Naive B cell (primary cell): ENCODE data around the gene EPS15. TPM values are rescaled to one million over a fixed set of nuclear protein-coding genes. Genes with fewer than 3 reads are reported as not detected.
A peak's percentile ranks its signal among the peaks of the same experiment; 100 is the strongest.
"Not testable (repeated sequence)": the region's sequence is repeated elsewhere in the genome, so short reads cannot be mapped to it uniquely, and the experiment has no call there.

Source experiments
- ATAC-seq, 2 donors: fragments of 150-1000 bp; cut with Tn5 transposase; 2 replicates each; pipeline ENCODE4 v1.10.0; 2021; ENCODE audit warnings: low read depth in 2 of 2, mild to moderate bottlenecking in 2 of 2, moderate library complexity in 2 of 2
- DNase-seq: peaks from one replicate; pipeline ENCODE4 v3.0.0; 2022
- H3K27ac Mint-ChIP-seq, 6 donors: one replicate each; pipeline ENCODE4 v1.8.0; 2020 to 2022; ENCODE audit warnings: mild to moderate bottlenecking in 6 of 6, mixed read lengths in 6 of 6, moderate library complexity in 5 of 6, inconsistent platforms in 2 of 6
- H3K27me3 Mint-ChIP-seq, 3 donors: one replicate each; pipeline ENCODE4 v1.8.0; 2021 to 2022; ENCODE audit warnings: mixed read lengths in 3 of 3, mild to moderate bottlenecking in 1 of 3
- H3K36me3 Mint-ChIP-seq, 2 donors: one replicate each; pipeline ENCODE4 v1.8.0; 2020 to 2022; ENCODE audit warnings: mixed read lengths in 2 of 2, inconsistent platforms in 1 of 2, mild to moderate bottlenecking in 1 of 2
- H3K4me1 Mint-ChIP-seq, 3 donors: one replicate each; pipeline ENCODE4 v1.8.0; 2020 to 2022; ENCODE audit warnings: mixed read lengths in 3 of 3, inconsistent platforms in 1 of 3, mild to moderate bottlenecking in 1 of 3, moderate library complexity in 1 of 3
- H3K4me3 Mint-ChIP-seq, 8 donors: one replicate each; pipeline ENCODE4 v1.8.0; 2020 to 2022; ENCODE audit warnings: mild to moderate bottlenecking in 8 of 8, mixed read lengths in 8 of 8, moderate library complexity in 8 of 8, inconsistent platforms in 2 of 8
- H3K9me3 Mint-ChIP-seq, 7 donors: one replicate each; pipeline ENCODE4 v1.8.0; 2020 to 2022; ENCODE audit warnings: mixed read lengths in 7 of 7, mild to moderate bottlenecking in 5 of 7, inconsistent platforms in 2 of 7, moderate library complexity in 1 of 7
- polyA plus RNA-seq, 6 donors: library from polyadenylated mRNA; unstranded; fragments of 300-500 nt; fragmentation: Illumina TruSeq; gene quantifications; one replicate each; pipeline ENCODE4 v1.2.3, GENCODE V29; 2021; ENCODE audit warnings: low read depth in 6 of 6

The EPS15 gene
- polyA plus RNA-seq, 6 donors from 2014 or later, result 40.6 to 76.5 (median 67.9) TPM

- DNase-seq (no peak), ATAC-seq (no peak)
- H3K36me3 Mint-ChIP-seq, result peaks cover 28 to 34% of the 10 kb centered on the region in 2 donors
- H3K27me3 Mint-ChIP-seq, result no peaks in the 10 kb centered on the region
- H3K9me3 Mint-ChIP-seq, result no peaks in the 10 kb centered on the region
- peaks cover 8 to 21% (median 17%) of the 10 kb centered on the region in 3 donors for H3K4me1 Mint-ChIP-seq
- peak overlapping the region in 1 of 6 donors; percentile 40 for H3K27ac Mint-ChIP-seq
- H3K4me3 Mint-ChIP-seq, result no peak overlapping the region
These were observed 100.6 kb downstream of the EPS15 start for GRCh38 chr1:51418384-51418959.

GRCh38 chr1:51417496-51418383, 101.3 kb downstream of the EPS15 start:
- peak overlapping the region in 1 of 6 donors; percentile 10 for H3K27ac Mint-ChIP-seq
- peaks cover 0 to 2% (median 0%) of the 10 kb centered on the region in 7 donors for H3K9me3 Mint-ChIP-seq
- no peaks in the 10 kb centered on the region for H3K27me3 Mint-ChIP-seq
- no peak overlapping the region for H3K4me3 Mint-ChIP-seq
- DNase-seq (no peak), ATAC-seq (no peak)
- H3K36me3 Mint-ChIP-seq, result peaks cover 28 to 39% of the 10 kb centered on the region in 2 donors
- peaks cover 3 to 17% (median 11%) of the 10 kb centered on the region in 3 donors for H3K4me1 Mint-ChIP-seq

GRCh38 chr1:51416910-51417309, 102.2 kb downstream of the EPS15 start:
- H3K27me3 Mint-ChIP-seq, result no peaks in the 10 kb centered on the region
- peaks cover 0 to 13% (median 7%) of the 10 kb centered on the region in 3 donors for H3K4me1 Mint-ChIP-seq
- H3K27ac Mint-ChIP-seq, result no peak overlapping the region
- ATAC-seq (no peak), DNase-seq (no peak)
- H3K9me3 Mint-ChIP-seq, result peaks cover 0 to 5% (median under 1%) of the 10 kb centered on the region in 7 donors
- H3K36me3 Mint-ChIP-seq, result peaks cover 30 to 44% of the 10 kb centered on the region in 2 donors
- H3K4me3 Mint-ChIP-seq, result no peak overlapping the region

- no peak for ATAC-seq
- Mint-ChIP-seq H3K36me3 (peaks cover 33 to 43% of the 10 kb centered on the region in 2 donors), H3K27ac (peak overlapping the region in 2 of 6 donors; percentile 52 to 81)
These were observed 103.1 kb downstream of the EPS15 start for GRCh38 chr1:51415963-51416362.

GRCh38 chr1:51414811-51415210, 104.3 kb downstream of the EPS15 start:
- Mint-ChIP-seq H3K27me3 (no peaks in the 10 kb centered on the region), H3K27ac (no peak overlapping the region), H3K36me3 (peaks cover 33 to 37% of the 10 kb centered on the region in 2 donors), H3K4me1 (peaks cover 0 to 13% (median 4%) of the 10 kb centered on the region in 3 donors), H3K9me3 (peaks cover 0 to 6% (median 3%) of the 10 kb centered on the region in 7 donors), H3K4me3 (no peak overlapping the region)
- no peak for ATAC-seq
- no peak for DNase-seq

More at GRCh38 chr1:51415963-51416362, 103.1 kb downstream of the EPS15 start:
- Mint-ChIP-seq H3K4me3 (no peak overlapping the region), H3K27me3 (no peaks in the 10 kb centered on the region), H3K9me3 (peaks cover 0 to 6% (median 3%) of the 10 kb centered on the region in 7 donors), H3K4me1 (peaks cover 0 to 13% (median 7%) of the 10 kb centered on the region in 3 donors)
- no peak for DNase-seq

- not testable (repeated sequence) for H3K27me3 Mint-ChIP-seq, H3K9me3 Mint-ChIP-seq, ATAC-seq, H3K27ac Mint-ChIP-seq, H3K4me1 Mint-ChIP-seq, DNase-seq
- Mint-ChIP-seq H3K36me3 (peaks cover 18 to 32% of the 10 kb centered on the region in 2 donors), H3K4me3 (peak overlapping the region in 1 of 8 donors; percentile 45)
These were observed 107.2 kb downstream of the EPS15 start for GRCh38 chr1:51411820-51412219.

GRCh38 chr1:51410568-51411460, 108.3 kb downstream of the EPS15 start:
- no peak for ATAC-seq
- H3K9me3 Mint-ChIP-seq, result peaks cover 0 to 6% (median 3%) of the 10 kb centered on the region in 7 donors
- no peak for DNase-seq
- no peaks in the 10 kb centered on the region for H3K27me3 Mint-ChIP-seq
- no peak overlapping the region for H3K4me3 Mint-ChIP-seq
- no peak overlapping the region for H3K27ac Mint-ChIP-seq
- H3K36me3 Mint-ChIP-seq, result peaks cover 13 to 28% of the 10 kb centered on the region in 2 donors
- peaks cover 0 to under 1% (median 0%) of the 10 kb centered on the region in 3 donors for H3K4me1 Mint-ChIP-seq

GRCh38 chr1:51409755-51410541, 109.1 kb downstream of the EPS15 start:
- H3K9me3 Mint-ChIP-seq, H3K4me1 Mint-ChIP-seq, H3K27me3 Mint-ChIP-seq, H3K4me3 Mint-ChIP-seq, DNase-seq, ATAC-seq: not testable (repeated sequence)
- Mint-ChIP-seq H3K36me3 (peaks cover 15 to 29% of the 10 kb centered on the region in 2 donors), H3K27ac (peak overlapping the region in 1 of 6 donors; percentile 56)

GRCh38 chr1:51392241-51392640, 126.8 kb downstream of the EPS15 start:
- Mint-ChIP-seq H3K9me3 (peaks cover 0 to 7% (median 2%) of the 10 kb centered on the region in 7 donors), H3K27me3 (no peaks in the 10 kb centered on the region), H3K27ac (peak overlapping the region in 1 of 6 donors; percentile 16), H3K4me1 (peaks cover 0 to 7% (median 0%) of the 10 kb centered on the region in 3 donors), H3K36me3 (peaks cover 24 to 41% of the 10 kb centered on the region in 2 donors), H3K4me3 (no peak overlapping the region)
- ATAC-seq (no peak), DNase-seq (no peak)

- not testable (repeated sequence) for H3K4me1 Mint-ChIP-seq, H3K9me3 Mint-ChIP-seq, H3K27me3 Mint-ChIP-seq, ATAC-seq, H3K4me3 Mint-ChIP-seq, H3K27ac Mint-ChIP-seq, DNase-seq
- peaks cover 36 to 42% of the 10 kb centered on the region in 2 donors for H3K36me3 Mint-ChIP-seq
These were observed 128.4 kb downstream of the EPS15 start for GRCh38 chr1:51390641-51391040.

GRCh38 chr1:51387288-51387687, 131.8 kb downstream of the EPS15 start:
- ATAC-seq, DNase-seq, H3K4me1 Mint-ChIP-seq, H3K27me3 Mint-ChIP-seq, H3K27ac Mint-ChIP-seq, H3K4me3 Mint-ChIP-seq: not testable (repeated sequence)
- peaks cover 48% of the 10 kb centered on the region in 2 donors for H3K36me3 Mint-ChIP-seq
- H3K9me3 Mint-ChIP-seq, result peaks cover 0 to 11% (median 5%) of the 10 kb centered on the region in 7 donors

- not testable (repeated sequence) for DNase-seq, ATAC-seq, H3K4me1 Mint-ChIP-seq, H3K27ac Mint-ChIP-seq, H3K27me3 Mint-ChIP-seq
- Mint-ChIP-seq H3K36me3 (peaks cover 38 to 41% of the 10 kb centered on the region in 2 donors), H3K9me3 (peaks cover 0 to 11% (median 4%) of the 10 kb centered on the region in 7 donors), H3K4me3 (peak overlapping the region in 1 of 8 donors; percentile 24)
These were observed 132.8 kb downstream of the EPS15 start for GRCh38 chr1:51386259-51386658.
